Measurements from ENCODE around the gene ALPI. TPM values are rescaled to one million over a fixed set of nuclear protein-coding genes. Genes with fewer than 3 reads are reported as not detected.

ALPI gene
- total and polyA plus RNA-seq, 3 experiments from 2014 or later: not detected

- Mint-ChIP-seq H3K36me3 (no peaks in the 10 kb centered on the region), H3K4me3 (no peak overlapping the region), H3K4me1 (no peaks in the 10 kb centered on the region), H3K9me3 (peaks cover 0 to 2% (median 0%) of the 10 kb centered on the region in 5 donors), H3K27ac (no peak overlapping the region), H3K27me3 (peaks cover 6 to 33% of the 10 kb centered on the region in 2 donors)
- Histone ChIP-seq H3K27ac (ENCODE audit: low read depth, low read length) (no peak overlapping the region), H3K4me3 (ENCODE audit: low read length) (no peak overlapping the region), H3K4me1 (ENCODE audit: insufficient read depth, low read length) (no peaks in the 10 kb centered on the region), H3K27me3 (ENCODE audit: insufficient read depth, low read length, poor library complexity, severe bottlenecking) (peaks cover 5% of the 10 kb centered on the region), H3K9me3 (ENCODE audit: low read length) (no peaks in the 10 kb centered on the region), H3K36me3 (ENCODE audit: insufficient read depth, low read length) (no peaks in the 10 kb centered on the region)
- CTCF ChIA-PET: no interaction called here
- POLR2A ChIA-PET: no interaction called here
- DNase-seq: no peak
Observed at GRCh38 chr2:232496501-232497270, 40.7 kb downstream of the ALPI start.

GRCh38 chr2:232497348-232497747 is 41.4 kb downstream of the ALPI start:
- H3K4me1 ChIP-seq (ENCODE audit: insufficient read depth, low read length): no peaks in the 10 kb centered on the region
- Mint-ChIP-seq H3K4me1 (peaks cover 0 to 1% (median 1%) of the 10 kb centered on the region in 3 donors), H3K27me3 (peaks cover 6 to 30% of the 10 kb centered on the region in 2 donors), H3K9me3 (peaks cover 0 to 2% (median 0%) of the 10 kb centered on the region in 5 donors), H3K4me3 (peak overlapping the region in 1 of 7 donors; percentile 77), H3K27ac (no peak overlapping the region), H3K36me3 (no peaks in the 10 kb centered on the region)
- ChIA-PET POLR2A (no interaction called here), CTCF (no interaction called here)
- no peaks in the 10 kb centered on the region for H3K9me3 ChIP-seq (ENCODE audit: low read length)
- no peak overlapping the region for H3K4me3 ChIP-seq (ENCODE audit: low read length)
- no peak for DNase-seq
- H3K36me3 ChIP-seq (ENCODE audit: insufficient read depth, low read length): no peaks in the 10 kb centered on the region
- H3K27me3 ChIP-seq (ENCODE audit: insufficient read depth, low read length, poor library complexity, severe bottlenecking): peaks cover 8% of the 10 kb centered on the region
- H3K27ac ChIP-seq (ENCODE audit: low read depth, low read length): no peak overlapping the region

- peaks cover 0 to 5% (median 5%) of the 10 kb centered on the region in 3 donors for H3K4me1 Mint-ChIP-seq
- peak overlapping the region in 2 of 8 donors; percentile 0 to 2 for H3K27ac Mint-ChIP-seq
- peaks cover 8% of the 10 kb centered on the region for H3K27me3 ChIP-seq (ENCODE audit: insufficient read depth, low read length, poor library complexity, severe bottlenecking)
- no peak overlapping the region for H3K4me3 Mint-ChIP-seq
- CTCF ChIA-PET: no interaction called here
- H3K9me3 ChIP-seq (ENCODE audit: low read length): no peaks in the 10 kb centered on the region
- H3K9me3 Mint-ChIP-seq: peaks cover 0 to 2% (median 0%) of the 10 kb centered on the region in 5 donors
- no peaks in the 10 kb centered on the region for H3K36me3 ChIP-seq (ENCODE audit: insufficient read depth, low read length)
- DNase-seq: no peak
- POLR2A ChIA-PET: no interaction called here
- no peak overlapping the region for H3K27ac ChIP-seq (ENCODE audit: low read depth, low read length)
- peaks cover 6 to 29% of the 10 kb centered on the region in 2 donors for H3K27me3 Mint-ChIP-seq
- no peak overlapping the region for H3K4me3 ChIP-seq (ENCODE audit: low read length)
- no peaks in the 10 kb centered on the region for H3K36me3 Mint-ChIP-seq
- no peaks in the 10 kb centered on the region for H3K4me1 ChIP-seq (ENCODE audit: insufficient read depth, low read length)
Observed at GRCh38 chr2:232498452-232498851, 42.5 kb downstream of the ALPI start.

- Mint-ChIP-seq H3K36me3 (no peaks in the 10 kb centered on the region), H3K4me3 (no peak overlapping the region), H3K9me3 (peaks cover 0 to 2% (median 0%) of the 10 kb centered on the region in 5 donors), H3K27me3 (peaks cover 20 to 47% of the 10 kb centered on the region in 2 donors), H3K4me1 (peaks cover 1 to 10% (median 5%) of the 10 kb centered on the region in 3 donors), H3K27ac (peak overlapping the region in 2 of 8 donors; percentile 17 to 36)
- H3K27me3 ChIP-seq (ENCODE audit: insufficient read depth, low read length, poor library complexity, severe bottlenecking): peaks cover 8% of the 10 kb centered on the region
- no peak for DNase-seq
- no peak overlapping the region for H3K27ac ChIP-seq (ENCODE audit: low read depth, low read length)
- H3K36me3 ChIP-seq (ENCODE audit: insufficient read depth, low read length): no peaks in the 10 kb centered on the region
- H3K4me3 ChIP-seq (ENCODE audit: low read length): no peak overlapping the region
- ChIA-PET CTCF (no interaction called here), POLR2A (no interaction called here)
- no peaks in the 10 kb centered on the region for H3K4me1 ChIP-seq (ENCODE audit: insufficient read depth, low read length)
- H3K9me3 ChIP-seq (ENCODE audit: low read length): no peaks in the 10 kb centered on the region
Observed at GRCh38 chr2:232501331-232501771, 45.4 kb downstream of the ALPI start.

- H3K36me3 Mint-ChIP-seq: no peaks in the 10 kb centered on the region
- no peaks in the 10 kb centered on the region for H3K4me1 ChIP-seq (ENCODE audit: insufficient read depth, low read length)
- no peak overlapping the region for H3K4me3 Mint-ChIP-seq
- peaks cover 8% of the 10 kb centered on the region for H3K27me3 ChIP-seq (ENCODE audit: insufficient read depth, low read length, poor library complexity, severe bottlenecking)
- H3K9me3 ChIP-seq (ENCODE audit: low read length): no peaks in the 10 kb centered on the region
- peaks cover 20 to 47% of the 10 kb centered on the region in 2 donors for H3K27me3 Mint-ChIP-seq
- DNase-seq: no peak
- no peaks in the 10 kb centered on the region for H3K36me3 ChIP-seq (ENCODE audit: insufficient read depth, low read length)
- no peak overlapping the region for H3K27ac ChIP-seq (ENCODE audit: low read depth, low read length)
- H3K9me3 Mint-ChIP-seq: peaks cover 0 to 2% (median 0%) of the 10 kb centered on the region in 5 donors
- H3K4me1 Mint-ChIP-seq: peaks cover 1 to 10% (median 5%) of the 10 kb centered on the region in 3 donors
- no peak overlapping the region for H3K4me3 ChIP-seq (ENCODE audit: low read length)
- peak overlapping the region in 1 of 8 donors; percentile 47 for H3K27ac Mint-ChIP-seq
- POLR2A ChIA-PET: no interaction called here
- CTCF ChIA-PET: no interaction called here
Observed at GRCh38 chr2:232501794-232502390, 45.9 kb downstream of the ALPI start.

- Histone ChIP-seq H3K4me3 (ENCODE audit: low read length) (no peak overlapping the region), H3K27ac (ENCODE audit: low read depth, low read length) (no peak overlapping the region), H3K4me1 (ENCODE audit: insufficient read depth, low read length) (no peaks in the 10 kb centered on the region), H3K36me3 (ENCODE audit: insufficient read depth, low read length) (no peaks in the 10 kb centered on the region), H3K9me3 (ENCODE audit: low read length) (no peaks in the 10 kb centered on the region), H3K27me3 (ENCODE audit: insufficient read depth, low read length, poor library complexity, severe bottlenecking) (peaks cover 8% of the 10 kb centered on the region)
- Mint-ChIP-seq H3K4me1 (peaks cover 1 to 10% (median 5%) of the 10 kb centered on the region in 3 donors), H3K27ac (peak overlapping the region in 3 of 8 donors; percentile 51 to 60 (median 60)), H3K27me3 (peaks cover 20 to 52% of the 10 kb centered on the region in 2 donors), H3K36me3 (no peaks in the 10 kb centered on the region), H3K9me3 (peaks cover 0 to 2% (median 0%) of the 10 kb centered on the region in 5 donors), H3K4me3 (peak overlapping the region in 5 of 7 donors; percentile 26 to 64 (median 50))
- ChIA-PET CTCF (no interaction called here), POLR2A (no interaction called here)
- peak in 1 of 5 donors; percentile 64 for DNase-seq
Observed at GRCh38 chr2:232502511-232502910, 46.6 kb downstream of the ALPI start.

- Histone ChIP-seq H3K27ac (ENCODE audit: low read depth, low read length) (no peak overlapping the region), H3K9me3 (ENCODE audit: low read length) (no peaks in the 10 kb centered on the region), H3K36me3 (ENCODE audit: insufficient read depth, low read length) (no peaks in the 10 kb centered on the region), H3K4me3 (ENCODE audit: low read length) (no peak overlapping the region), H3K27me3 (ENCODE audit: insufficient read depth, low read length, poor library complexity, severe bottlenecking) (peaks cover 8% of the 10 kb centered on the region), H3K4me1 (ENCODE audit: insufficient read depth, low read length) (no peaks in the 10 kb centered on the region)
- CTCF ChIA-PET: no interaction called here
- H3K4me1 Mint-ChIP-seq: peaks cover 1 to 10% (median 5%) of the 10 kb centered on the region in 3 donors
- peaks cover 20 to 52% of the 10 kb centered on the region in 2 donors for H3K27me3 Mint-ChIP-seq
- H3K36me3 Mint-ChIP-seq: no peaks in the 10 kb centered on the region
- H3K4me3 Mint-ChIP-seq: peak overlapping the region in 6 of 7 donors; percentile 13 to 60 (median 46)
- DNase-seq: peak in 4 of 5 donors; percentile 18 to 78 (median 54)
- H3K27ac Mint-ChIP-seq: peak overlapping the region in 3 of 8 donors; percentile 23 to 73 (median 43)
- peaks cover 0 to 2% (median 0%) of the 10 kb centered on the region in 5 donors for H3K9me3 Mint-ChIP-seq
- POLR2A ChIA-PET: no interaction called here
Observed at GRCh38 chr2:232502911-232503808, 47.2 kb downstream of the ALPI start.
